Measurements from ENCODE around the gene AFF1. TPM values are rescaled to one million over a fixed set of nuclear protein-coding genes. Genes with fewer than 3 reads are reported as not detected.

The AFF1 gene
- total RNA-seq, 1 donor from 2014 or later, result 89.3 TPM

GRCh38 chr4:87050596-87050995, 115.8 kb downstream of the AFF1 start:
- TF ChIP-seq CTCF (IDR thresholded peaks at IDR 0.05; ENCODE audit: unreplicated experiment), result no peak
- Mint-ChIP-seq H3K9me3 (ENCODE audit: low read depth) (no peaks in the 10 kb centered on the region), H3K27me3 (no peaks in the 10 kb centered on the region), H3K36me3 (ENCODE audit: insufficient read depth) (peaks cover 30% of the 10 kb centered on the region), H3K27ac (peak overlapping the region; percentile 29), H3K4me1 (ENCODE audit: low read depth) (peaks cover 30% of the 10 kb centered on the region), H3K4me3 (ENCODE audit: low read depth) (no peak overlapping the region)
- DNase-seq (ENCODE audit: low spot score, unreplicated experiment), result no peak

- no peak for TF ChIP-seq CTCF (IDR thresholded peaks at IDR 0.05; ENCODE audit: unreplicated experiment)
- no peaks in the 10 kb centered on the region for H3K9me3 Mint-ChIP-seq (ENCODE audit: low read depth)
- peaks cover 29% of the 10 kb centered on the region for H3K36me3 Mint-ChIP-seq (ENCODE audit: insufficient read depth)
- H3K4me3 Mint-ChIP-seq (ENCODE audit: low read depth), result no peak overlapping the region
- no peak for DNase-seq (ENCODE audit: low spot score, unreplicated experiment)
- peaks cover 35% of the 10 kb centered on the region for H3K4me1 Mint-ChIP-seq (ENCODE audit: low read depth)
- no peaks in the 10 kb centered on the region for H3K27me3 Mint-ChIP-seq
- no peak overlapping the region for H3K27ac Mint-ChIP-seq
Measured at GRCh38 chr4:87051121-87051713, 116.4 kb downstream of the AFF1 start.

- Mint-ChIP-seq H3K27ac (peak overlapping the region; percentile 79), H3K9me3 (ENCODE audit: low read depth) (no peaks in the 10 kb centered on the region), H3K36me3 (ENCODE audit: insufficient read depth) (peaks cover 21% of the 10 kb centered on the region), H3K4me1 (ENCODE audit: low read depth) (peaks cover 39% of the 10 kb centered on the region), H3K27me3 (no peaks in the 10 kb centered on the region), H3K4me3 (ENCODE audit: low read depth) (no peak overlapping the region)
- no peak for DNase-seq (ENCODE audit: low spot score, unreplicated experiment)
- no peak for TF ChIP-seq CTCF (IDR thresholded peaks at IDR 0.05; ENCODE audit: unreplicated experiment)
Measured at GRCh38 chr4:87052615-87053014, 117.8 kb downstream of the AFF1 start.

- DNase-seq (ENCODE audit: low spot score, unreplicated experiment), result no peak
- Mint-ChIP-seq H3K9me3 (ENCODE audit: low read depth) (no peaks in the 10 kb centered on the region), H3K36me3 (ENCODE audit: insufficient read depth) (peaks cover 20% of the 10 kb centered on the region), H3K27me3 (no peaks in the 10 kb centered on the region), H3K27ac (peak overlapping the region; percentile 13), H3K4me3 (ENCODE audit: low read depth) (no peak overlapping the region), H3K4me1 (ENCODE audit: low read depth) (peaks cover 43% of the 10 kb centered on the region)
- TF ChIP-seq CTCF (IDR thresholded peaks at IDR 0.05; ENCODE audit: unreplicated experiment), result no peak
Measured at GRCh38 chr4:87053176-87053658, 118.4 kb downstream of the AFF1 start.

GRCh38 chr4:87053802-87054767, 119.3 kb downstream of the AFF1 start:
- Mint-ChIP-seq H3K4me1 (ENCODE audit: low read depth) (peaks cover 47% of the 10 kb centered on the region), H3K36me3 (ENCODE audit: insufficient read depth) (peaks cover 16% of the 10 kb centered on the region), H3K27ac (no peak overlapping the region), H3K9me3 (ENCODE audit: low read depth) (no peaks in the 10 kb centered on the region), H3K4me3 (ENCODE audit: low read depth) (no peak overlapping the region), H3K27me3 (no peaks in the 10 kb centered on the region)
- no peak for TF ChIP-seq CTCF (IDR thresholded peaks at IDR 0.05; ENCODE audit: unreplicated experiment)
- DNase-seq (ENCODE audit: low spot score, unreplicated experiment), result no peak

Data from progenitor cell of endocrine pancreas (in vitro differentiated cells).